ENCODE data around the gene FBXO24.

DNA sequence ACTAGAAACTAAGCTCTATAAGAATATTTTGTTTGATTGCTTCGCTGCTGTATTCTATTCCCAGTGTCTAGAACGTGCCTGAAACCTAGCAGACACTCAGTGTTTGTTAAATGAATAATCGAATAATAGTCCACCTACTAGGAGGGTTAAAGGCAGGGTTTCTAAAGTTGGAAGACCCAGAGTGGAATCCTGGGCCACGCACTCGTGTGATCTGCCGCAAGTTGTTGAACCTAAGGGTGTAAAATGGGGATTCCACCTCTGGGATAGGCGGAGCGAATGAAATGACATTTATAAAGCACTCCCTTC, 47.8 kb upstream of the FBXO24 start:
- TF ChIP-seq, protein P1, sequence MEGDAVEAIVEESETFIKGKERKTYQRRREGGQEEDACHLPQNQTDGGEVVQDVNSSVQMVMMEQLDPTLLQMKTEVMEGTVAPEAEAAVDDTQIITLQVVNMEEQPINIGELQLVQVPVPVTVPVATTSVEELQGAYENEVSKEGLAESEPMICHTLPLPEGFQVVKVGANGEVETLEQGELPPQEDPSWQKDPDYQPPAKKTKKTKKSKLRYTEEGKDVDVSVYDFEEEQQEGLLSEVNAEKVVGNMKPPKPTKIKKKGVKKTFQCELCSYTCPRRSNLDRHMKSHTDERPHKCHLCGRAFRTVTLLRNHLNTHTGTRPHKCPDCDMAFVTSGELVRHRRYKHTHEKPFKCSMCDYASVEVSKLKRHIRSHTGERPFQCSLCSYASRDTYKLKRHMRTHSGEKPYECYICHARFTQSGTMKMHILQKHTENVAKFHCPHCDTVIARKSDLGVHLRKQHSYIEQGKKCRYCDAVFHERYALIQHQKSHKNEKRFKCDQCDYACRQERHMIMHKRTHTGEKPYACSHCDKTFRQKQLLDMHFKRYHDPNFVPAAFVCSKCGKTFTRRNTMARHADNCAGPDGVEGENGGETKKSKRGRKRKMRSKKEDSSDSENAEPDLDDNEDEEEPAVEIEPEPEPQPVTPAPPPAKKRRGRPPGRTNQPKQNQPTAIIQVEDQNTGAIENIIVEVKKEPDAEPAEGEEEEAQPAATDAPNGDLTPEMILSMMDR (IDR thresholded peaks at IDR 0.05 in 2 of 3, conservative IDR thresholded peaks at IDR 0.05 in 1 of 3; ENCODE audit: control insufficient read depth in 2 of 3, extremely low read depth in 1 of 3, insufficient read depth in 1 of 3, low read depth in 3 of 3, low read length in 3 of 3): no peak
- no peak for TF ChIP-seq SIN3A (IDR thresholded peaks at IDR 0.05; ENCODE audit: low read depth, low read length)
- TF ChIP-seq NFYB (IDR thresholded peaks at IDR 0.05; ENCODE audit: insufficient read depth, low read depth, low read length): no peak
- TF ChIP-seq BHLHE40 (IDR thresholded peaks at IDR 0.05; ENCODE audit: borderline replicate concordance in 1 of 2, low read depth in 2 of 2, low read length in 1 of 2): no peak
- TF ChIP-seq JUND (IDR thresholded peaks at IDR 0.05; ENCODE audit: low read depth, low read length): no peak
- no peak for TF ChIP-seq RAD21 (IDR thresholded peaks at IDR 0.05; ENCODE audit: insufficient read depth, low read depth, low read length)

All from GM12878 (cell line).